Fibroblast of skin of scalp (primary cell): Measurements from ENCODE around the gene IL4R.
A peak's percentile ranks its signal among the peaks of the same experiment; 100 is the strongest.
"Not testable (repeated sequence)": the region's sequence is repeated elsewhere in the genome, so short reads cannot be mapped to it uniquely, and the experiment has no call there.

Experiments used
- DNase-seq: peaks from one replicate; pipeline ENCODE4 v3.0.0-alpha.2; 2013

Gene IL4R

DNA sequence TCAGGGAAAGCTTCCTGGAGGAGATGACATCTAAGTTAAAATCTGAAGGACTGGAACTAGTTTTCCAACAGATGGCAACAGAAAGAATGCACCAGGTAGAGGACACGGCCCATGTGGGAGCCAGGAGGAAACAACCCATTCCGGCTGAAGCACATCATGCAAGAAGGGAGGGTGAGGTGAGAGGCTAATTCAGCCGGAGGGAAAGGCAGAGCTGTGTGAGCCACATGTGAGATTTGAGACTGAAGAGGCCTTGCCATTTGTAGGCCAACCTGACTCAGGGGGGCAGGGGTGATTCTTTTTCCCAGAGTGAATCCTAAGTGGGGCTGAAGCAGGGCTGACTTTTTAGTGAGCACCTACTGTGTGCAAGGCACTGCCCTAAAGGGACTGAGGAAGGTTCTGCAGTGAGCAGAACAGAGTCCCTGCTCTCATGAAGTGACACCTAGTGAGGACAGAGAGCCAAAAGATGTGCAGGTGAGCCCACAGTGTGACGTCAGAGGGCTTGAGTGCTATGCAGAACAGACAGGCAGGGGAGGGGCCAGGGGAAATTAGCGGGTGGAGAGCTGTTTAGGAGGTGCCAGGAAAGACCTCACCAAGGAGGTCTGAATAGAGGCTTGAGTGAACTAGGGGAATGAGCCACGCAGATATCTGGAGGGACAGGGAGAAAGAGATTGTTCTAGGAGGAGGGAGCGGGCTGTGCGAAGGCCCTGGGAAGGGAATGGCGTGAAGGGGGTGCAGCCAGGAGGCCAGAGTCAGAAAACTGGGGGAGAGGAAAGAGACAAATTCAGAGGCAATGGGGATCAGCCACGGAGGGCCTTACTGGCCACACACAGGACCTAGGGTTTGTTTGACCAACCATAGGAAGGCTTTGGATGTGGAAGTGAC lies 68.4 kb downstream of the IL4R start:
- no peak for DNase-seq

DNA sequence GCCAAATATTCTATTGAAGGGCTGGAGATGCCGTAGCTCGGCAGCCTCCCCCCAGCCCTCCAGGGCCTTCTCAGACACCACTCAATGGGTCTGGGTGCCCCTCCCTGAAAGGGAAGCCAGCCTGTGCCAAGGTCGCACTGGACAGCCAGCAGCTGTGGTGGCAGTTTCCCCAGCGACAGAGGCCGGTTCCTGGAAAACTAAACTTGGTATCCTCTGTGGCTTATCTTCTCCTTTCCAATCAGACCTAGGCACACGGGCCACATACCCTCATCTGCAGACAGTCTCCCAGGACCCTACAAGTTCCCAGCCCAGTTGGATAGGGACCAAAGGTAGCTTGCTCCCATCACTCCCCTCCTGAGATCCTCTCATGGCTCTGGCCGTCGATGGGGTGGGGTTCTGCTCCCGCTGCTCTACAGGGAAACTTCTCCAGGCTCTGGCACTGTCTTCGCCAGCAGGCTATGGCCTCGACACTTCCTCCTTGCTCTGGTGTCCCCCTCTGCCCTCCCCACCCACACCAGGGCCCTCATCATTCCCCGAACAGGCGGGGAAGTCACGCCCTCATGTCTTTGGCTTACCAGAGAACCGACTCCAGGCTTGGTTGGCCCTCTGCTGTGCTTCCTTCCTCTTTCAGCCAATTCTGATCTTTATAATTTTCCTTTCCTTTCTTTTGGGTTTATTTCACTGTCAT lies 69.9 kb downstream of the IL4R start:
- no peak for DNase-seq

DNA sequence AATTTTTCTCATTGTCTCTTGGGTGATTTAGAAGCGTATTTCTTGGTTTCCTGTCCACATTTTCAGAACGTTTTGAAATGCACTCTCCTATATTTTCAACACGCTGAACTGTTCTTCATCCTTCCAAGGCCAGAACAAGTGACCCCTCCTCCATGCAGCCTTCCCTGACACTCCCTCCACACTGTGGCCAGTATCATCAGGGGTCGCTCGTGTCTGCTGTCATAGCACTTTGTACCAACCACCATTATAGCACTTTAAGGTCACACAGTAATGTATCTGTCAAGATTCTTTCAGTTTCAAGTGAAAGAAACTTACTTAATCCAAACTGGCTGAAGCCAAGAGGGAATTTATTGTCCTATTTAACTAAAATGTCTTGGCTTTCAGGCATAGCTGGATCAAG lies 70.7 kb downstream of the IL4R start:
- DNase-seq: no peak

DNA sequence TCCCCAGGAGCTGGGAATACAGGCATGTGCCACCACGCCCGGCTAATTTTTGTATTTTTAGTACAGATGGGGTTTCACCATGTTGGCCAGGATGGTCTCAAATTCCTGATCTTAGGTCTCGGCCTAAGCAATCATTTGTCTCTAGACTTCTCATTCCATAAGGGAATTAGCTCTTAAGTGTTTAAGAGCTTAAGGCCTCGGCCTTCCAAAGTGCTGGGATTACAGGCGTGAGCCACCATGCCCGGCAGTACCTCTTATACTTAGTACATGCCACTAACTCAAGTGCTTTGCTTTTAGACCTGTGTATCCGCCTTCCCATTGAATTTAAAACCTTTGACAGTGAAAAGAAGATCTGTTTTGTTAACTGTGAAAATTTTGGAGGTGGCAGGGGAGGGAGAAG lies 71.6 kb downstream of the IL4R start:
- no peak for DNase-seq

DNA sequence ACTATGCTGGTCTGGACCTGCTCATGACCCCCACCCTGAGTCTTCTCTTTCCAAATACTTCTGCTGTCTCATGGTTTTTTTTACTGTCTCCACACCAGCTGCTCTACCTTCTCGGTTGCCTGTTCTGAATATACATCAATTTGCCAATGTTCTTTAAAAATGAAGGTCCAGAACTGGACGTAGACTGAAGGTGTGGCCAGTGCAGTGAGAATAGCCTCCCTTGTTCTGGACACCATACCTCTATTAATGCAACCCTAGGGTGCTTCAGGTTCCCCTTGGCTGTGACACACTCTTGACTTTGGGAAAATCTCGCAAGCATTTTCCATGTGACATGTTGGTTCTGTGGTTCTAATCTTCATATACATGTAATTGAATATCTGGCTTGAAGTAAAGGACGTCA lies 72.9 kb downstream of the IL4R start:
- DNase-seq: no peak

DNA sequence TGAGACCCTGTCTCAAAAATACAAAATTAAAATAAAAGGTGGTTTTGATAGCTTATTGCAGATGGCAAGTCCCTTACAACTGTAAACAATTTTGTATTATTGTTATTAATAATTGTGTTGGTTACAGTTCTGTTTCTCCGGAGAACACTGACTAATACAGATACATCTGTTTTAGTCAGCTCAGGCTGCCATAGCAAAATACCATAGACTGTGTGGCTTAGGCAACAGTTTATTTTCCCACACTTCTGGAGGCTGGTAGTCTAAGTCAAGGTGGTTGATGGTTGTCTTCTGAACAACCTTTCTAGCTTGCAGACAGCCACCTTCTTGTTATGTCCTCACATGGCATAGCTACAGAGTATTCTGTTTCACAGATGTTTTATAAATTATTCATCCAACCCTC lies 74.0 kb downstream of the IL4R start:
- DNase-seq: no peak

DNA sequence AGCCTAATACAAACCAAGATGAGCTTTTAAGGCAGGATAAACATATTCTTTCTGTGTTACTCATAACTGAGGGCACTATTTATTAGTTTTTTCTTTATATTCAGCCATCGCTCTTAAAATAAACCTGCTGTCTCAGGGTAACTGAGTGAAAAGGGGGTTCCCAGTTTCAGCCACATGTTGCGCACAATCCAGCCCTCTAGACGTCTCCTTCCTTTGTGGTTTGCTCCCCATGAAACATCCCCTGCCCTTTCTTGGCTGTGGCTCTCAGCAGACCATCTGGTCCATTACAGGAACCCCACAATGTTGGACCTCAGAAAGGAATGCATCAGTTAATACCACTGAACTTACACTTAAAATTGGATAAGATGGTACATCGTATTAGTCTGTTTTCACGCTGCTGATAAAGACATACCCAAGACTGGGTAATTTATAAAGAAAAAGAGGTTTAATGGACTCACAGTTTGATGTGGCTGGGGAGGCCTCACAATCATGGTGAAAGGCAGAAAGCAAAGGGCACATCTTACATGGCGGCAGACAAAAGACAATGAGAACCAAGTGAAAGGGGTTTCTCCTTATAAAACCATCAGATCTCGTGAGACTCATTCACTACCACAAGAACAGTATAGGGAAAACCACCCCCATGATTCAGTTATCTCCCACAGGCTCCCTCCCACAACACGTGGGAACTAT lies 75.6 kb downstream of the IL4R start:
- DNase-seq: no peak

DNA sequence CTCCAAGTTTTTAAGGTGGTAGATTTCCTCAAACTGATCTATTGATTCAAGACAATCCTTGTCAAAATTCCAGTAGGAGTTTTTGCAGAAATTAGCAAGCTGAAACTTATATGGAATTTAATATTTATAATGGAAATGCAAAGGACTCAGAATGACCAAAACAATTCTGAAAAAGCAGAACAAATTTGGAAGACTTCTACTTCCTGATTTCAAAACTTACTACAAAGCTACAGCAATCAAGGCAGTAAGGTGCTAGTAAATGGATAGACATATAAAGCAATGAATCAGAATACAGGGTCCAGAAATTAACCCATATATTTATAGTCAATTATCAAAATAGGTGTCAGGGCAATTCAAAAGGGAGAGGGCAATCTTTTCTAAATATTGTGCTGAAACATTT lies 76.4 kb downstream of the IL4R start:
- no peak for DNase-seq

DNA sequence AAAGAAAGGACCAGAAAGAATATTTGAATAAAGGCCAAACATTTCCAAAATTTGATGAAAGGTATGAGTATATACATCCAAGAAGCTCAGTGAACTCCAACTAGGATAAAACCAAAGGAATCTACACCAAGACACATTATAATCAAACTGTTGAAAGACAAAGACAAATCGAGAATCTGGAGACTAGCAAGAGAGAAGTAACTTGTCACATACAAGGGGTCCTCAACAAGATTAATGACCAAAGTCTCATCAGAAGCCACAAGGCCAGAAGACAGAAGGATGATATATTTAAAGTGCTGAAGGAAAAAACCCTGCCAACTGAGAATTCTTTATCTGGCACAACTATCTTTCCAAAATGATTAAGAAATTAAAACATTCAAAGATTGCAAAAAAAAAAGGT lies 78.9 kb downstream of the IL4R start:
- DNase-seq: peak; percentile 9

DNA sequence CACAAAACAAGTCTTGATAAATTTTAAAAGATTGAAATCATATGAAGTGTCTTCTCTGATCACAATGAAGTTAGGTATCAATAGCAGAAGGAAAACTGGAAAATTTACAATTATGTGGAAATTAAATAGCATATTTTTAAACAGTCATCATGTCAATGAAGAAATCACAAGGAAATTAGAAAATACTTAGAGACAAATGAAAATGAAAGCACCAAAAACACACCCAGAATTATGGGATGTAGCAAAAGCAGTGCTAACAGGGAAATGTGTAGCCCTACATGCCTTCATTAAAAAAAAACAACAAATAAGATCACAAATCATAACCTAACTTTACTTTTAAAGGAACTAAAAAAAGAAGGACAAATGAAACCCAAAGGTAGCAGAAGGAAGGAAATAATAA lies 80.7 kb downstream of the IL4R start:
- no peak for DNase-seq

DNA sequence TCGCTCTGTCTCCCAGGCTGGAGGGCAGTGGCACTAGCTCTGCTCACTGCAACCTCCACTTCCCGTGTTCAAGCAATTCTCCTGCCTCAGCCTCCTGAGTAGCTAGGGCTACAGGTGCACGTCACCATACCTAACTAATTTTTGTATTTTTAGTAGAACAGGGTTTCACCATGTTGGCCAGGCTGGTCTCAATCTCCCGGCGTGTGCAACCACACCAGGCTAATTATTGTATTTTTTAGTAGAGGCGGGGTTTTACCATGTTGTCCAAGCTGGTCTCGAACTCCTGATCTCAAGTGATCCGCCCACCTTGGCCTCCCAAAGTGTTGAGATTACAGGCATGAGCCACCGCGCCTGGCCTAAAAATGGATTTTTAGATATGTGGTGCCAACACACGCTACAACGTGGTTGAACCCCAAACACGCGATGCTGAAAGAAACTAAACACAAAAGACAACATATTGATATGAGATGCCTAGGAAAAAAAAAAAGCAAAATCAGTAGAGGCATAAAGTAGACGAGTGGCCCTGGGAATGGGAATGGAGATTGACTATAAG lies 84.6 kb downstream of the IL4R start:
- DNase-seq: not testable (repeated sequence)

DNA sequence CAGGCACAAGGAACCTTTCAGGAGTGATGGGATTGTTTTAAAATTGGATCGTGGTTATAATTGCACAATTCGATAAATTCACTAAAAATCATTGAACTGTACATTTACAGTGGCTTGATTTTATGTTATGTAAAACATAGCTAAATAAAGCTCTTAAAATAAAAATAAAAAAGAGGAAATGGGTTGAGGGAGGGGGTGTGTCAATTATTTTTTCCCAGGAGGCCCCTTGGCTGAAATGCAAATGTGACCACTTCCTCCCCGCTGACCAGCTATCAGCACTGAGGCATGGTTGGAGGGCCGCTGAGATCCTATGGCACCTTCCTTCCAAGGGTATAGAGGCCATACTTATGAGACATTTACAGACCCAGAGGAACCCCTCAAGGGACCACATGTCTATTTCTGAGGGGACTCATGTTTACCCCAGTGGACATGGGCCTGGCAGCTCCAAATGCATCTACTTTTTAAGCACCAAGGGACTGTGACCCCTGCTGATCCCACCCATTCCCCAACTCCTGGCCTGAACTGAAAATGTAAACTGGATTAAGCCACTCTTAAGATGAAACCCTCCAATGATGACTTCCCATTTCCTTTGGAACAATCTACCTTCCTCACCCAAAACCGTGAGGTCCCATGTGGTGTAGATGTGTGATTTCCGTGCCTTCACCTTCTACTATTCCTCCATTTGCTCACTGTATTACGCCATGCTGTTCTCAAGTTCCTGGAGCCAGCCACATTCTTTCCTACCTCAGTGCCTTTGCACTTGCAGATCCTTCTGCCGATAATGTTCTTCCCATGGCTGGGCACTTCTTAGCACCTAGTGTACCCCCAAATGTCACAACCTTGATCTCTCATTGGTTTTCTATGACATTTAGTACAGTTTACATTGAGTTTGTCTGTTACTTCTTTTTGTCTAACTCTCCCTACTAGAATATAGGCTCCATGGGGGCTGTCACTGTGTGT lies 85.4 kb downstream of the IL4R start:
- DNase-seq: no peak

DNA sequence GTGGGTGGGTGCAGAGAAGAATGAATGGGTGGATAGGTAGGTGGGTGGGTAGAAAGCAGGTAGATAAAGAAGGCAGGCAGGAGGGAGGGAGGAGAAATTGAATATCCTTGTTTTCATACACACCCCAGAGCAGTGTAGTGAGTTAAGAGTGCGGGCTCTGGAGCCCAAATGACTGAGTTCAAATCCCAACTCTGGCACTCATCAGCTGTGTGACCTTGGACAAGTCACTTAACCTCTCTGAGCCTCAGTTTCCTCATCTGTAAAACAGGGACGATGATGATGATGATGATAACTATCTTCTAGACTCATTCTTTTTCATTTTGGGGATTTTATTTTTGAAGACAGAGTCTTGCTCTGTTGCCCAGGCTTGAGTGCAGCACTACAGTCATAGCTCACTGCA lies 86.2 kb downstream of the IL4R start:
- DNase-seq: no peak

DNA sequence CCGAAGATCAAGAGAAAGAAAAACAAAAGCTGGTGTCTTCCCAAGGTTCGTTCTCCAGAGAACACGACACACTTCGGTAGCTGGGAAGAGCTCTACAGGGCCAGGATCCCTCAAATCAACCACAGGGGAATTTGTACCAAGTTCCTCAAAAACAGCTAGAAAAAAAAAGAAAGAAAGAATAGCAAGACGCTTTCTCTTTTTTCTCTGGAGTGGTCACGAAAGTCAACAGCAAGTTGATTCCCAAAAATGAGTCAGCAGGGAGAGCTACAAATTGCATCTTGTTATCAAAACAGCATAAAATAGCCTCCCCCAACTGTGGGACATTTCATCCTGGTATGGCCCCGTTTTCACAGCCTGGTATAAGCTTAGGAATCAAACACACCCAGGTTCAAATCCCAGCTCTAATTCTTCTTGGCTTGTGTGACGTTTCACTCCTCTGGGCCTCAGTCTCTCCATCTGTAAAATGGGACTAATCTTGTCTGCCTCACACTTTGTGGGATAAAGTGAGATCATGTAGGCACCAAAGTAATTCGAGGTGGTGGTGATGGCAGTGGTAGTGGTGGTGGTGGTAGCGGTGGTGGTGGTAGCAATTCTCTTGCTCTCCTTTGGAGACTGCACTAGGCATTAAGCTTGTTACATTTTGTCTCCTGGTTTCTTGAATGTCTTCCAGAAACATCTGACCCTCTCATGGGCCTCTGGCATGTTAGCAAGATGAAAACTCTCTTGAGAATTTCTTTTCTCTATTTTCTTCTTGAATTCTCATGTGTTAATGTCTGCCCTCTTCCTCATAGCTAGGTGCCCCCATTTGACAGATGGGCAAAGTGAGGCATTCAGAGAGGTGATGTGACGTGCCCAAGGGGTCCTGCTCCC lies 87.2 kb downstream of the IL4R start:
- DNase-seq: peak; percentile 84

DNA sequence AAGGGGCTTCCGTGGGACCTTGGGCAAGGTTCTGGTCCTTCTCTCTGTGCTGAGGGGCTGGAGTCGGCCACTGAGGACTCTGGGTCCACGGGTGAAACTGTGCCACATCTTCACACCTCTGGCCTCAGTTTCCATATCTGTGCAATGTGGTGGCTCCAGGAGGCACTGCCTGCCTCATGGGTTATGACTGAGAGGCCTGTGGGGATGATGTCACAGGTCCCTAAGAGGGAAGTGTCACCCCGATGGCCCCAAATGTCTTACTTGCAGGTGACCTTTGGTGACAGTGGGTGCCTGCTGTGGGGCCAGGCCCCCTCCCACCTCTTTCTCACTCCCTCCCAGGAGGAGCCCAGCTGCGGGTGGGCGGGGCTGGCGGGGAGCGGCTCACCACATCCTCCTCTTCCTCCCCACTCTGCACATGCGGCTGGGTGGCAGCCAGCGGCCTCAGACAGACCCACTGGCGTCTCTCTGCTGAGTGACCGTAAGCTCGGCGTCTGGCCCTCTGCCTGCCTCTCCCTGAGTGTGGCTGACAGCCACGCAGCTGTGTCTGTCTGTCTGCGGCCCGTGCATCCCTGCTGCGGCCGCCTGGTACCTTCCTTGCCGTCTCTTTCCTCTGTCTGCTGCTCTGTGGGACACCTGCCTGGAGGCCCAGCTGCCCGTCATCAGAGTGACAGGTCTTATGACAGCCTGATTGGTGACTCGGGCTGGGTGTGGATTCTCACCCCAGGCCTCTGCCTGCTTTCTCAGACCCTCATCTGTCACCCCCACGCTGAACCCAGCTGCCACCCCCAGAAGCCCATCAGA lies 88.2 kb downstream of the IL4R start, which contains the start of gene IL21R:
IL21R (plus strand) TSS at position 407 of the 801 bp plus-strand sequence. CDS start 27,898 bp downstream, outside the sequence.
- peak; percentile 67 for DNase-seq

DNA sequence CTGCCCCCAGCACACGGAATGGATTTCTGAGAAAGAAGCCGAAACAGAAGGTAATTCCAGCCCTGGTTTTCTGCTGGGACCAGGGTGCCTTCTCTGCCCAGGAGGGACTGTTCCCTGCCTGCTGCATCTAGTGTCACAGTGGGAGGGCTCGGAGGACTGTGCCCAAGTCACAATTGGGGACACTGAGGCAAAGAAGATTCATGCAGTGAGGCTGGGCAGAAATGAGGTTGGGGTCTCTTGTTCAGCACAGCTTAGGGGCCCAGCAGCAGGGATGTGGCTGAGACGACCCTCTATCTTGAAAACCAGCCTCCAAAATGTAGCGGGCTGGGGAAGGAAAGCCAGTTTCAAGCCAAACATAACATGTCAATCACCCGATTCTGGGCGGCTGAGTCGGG lies 88.8 kb downstream of the IL4R start:
- no peak for DNase-seq

DNA sequence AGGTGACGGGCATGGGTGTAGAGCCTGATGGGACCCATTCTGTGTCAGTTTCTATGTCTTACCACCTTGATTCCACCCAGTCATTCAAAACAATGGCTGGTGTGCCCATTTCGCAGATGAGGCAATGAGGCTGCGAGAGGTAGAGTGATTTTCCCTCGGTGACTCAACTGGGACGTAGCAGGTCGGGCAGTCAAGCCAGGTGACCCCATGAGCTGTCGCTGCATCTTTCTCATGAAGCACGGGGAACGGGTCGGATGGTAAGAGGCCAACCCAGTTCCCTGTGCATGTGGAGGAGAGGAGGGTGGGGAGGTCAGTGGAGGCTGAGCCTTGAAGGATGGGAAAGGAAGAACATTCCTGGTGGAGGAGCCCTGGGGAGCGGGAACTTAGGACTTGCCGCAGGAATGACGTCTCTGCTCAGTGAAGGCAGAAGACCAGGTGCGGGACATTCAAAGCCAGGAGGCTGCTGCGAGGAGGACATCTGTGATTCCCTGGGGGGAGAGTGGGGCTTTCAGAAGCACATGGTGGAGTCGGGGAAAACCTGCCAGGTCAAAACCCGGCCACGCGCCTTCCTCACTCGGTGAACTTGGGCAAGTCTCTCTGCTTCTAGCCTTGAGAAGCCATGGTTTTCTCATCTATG lies 89.3 kb downstream of the IL4R start:
- DNase-seq: peak; percentile 13

DNA sequence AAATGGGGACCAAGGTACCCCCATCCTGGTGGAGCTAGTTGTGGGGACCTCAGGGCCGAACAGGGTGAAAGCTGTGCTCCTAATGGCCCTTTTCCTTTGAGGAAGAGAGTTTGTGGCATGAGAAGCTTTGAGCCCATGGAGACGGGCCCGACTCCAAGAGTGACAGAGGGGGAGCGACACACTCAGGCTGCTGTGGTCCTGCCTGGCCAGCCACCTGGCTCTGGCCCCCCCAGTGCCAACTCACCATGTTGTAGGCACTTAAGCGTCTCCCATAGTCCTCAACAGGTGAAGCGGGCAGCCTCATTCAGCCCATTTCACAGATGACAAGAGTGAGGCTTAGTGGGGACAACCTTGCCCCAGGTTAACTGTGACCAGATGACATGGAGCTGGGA lies 89.8 kb downstream of the IL4R start:
- no peak for DNase-seq

DNA sequence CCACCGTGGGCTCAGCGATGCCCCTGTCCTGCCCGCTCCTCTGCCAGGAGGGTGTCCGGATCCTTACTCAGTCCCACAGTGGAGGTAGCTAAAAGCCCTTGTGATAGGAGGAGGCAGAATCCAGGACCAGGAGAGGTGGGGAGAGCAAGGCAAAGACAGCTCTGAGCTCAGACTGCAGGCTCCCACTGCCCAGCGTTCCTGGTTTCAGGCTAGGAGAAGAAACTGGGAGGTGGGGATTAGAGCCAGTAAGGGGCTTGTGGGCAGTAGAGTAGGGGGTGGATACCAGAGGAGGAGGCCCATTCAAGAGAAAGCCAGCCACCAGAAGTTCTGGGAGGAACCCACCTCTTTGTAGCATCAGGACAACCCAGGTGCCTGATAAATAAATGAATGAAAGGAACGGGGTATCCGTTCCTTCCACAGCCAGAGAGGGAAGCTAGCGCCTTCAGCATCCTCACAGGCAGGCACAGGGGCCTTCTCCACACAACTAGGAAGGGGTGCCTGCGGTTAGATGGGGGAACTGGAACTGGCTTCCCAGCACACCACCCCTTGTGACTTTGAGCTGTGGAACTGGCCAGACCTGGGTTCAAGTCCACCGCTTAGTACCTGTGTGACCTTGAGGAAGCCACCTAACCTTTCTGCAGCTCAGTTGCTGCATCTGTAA lies 90.5 kb downstream of the IL4R start:
- no peak for DNase-seq
